Prostate gland (tissue), 2 donors: ENCODE data around the gene RASGRP1.

Source experiments
- POLR2A ChIP-seq: fragments of 450-650 bp; IDR thresholded peaks from one replicate; pipeline ENCODE4 v1.6.1; 2016; ENCODE audit warnings: antibody characterized with exemption, mild to moderate bottlenecking
- TF ChIP-seq, protein P1 (sequence below), 4 experiments: fragments of 200-600 bp in 2 of 4; fragments of 450-650 bp in 2 of 4; sonication (generic) in 2 of 4; IDR thresholded peaks; 1 replicate in 3 of 4; 2 replicates in 1 of 4; pipeline ENCODE4 v1.5.1; 2016 to 2019; ENCODE audit warnings: antibody characterized with exemption in 4 of 4, mild to moderate bottlenecking in 2 of 4, moderate library complexity in 2 of 4

- no peak for TF ChIP-seq POLR2A
- TF ChIP-seq, protein P1, sequence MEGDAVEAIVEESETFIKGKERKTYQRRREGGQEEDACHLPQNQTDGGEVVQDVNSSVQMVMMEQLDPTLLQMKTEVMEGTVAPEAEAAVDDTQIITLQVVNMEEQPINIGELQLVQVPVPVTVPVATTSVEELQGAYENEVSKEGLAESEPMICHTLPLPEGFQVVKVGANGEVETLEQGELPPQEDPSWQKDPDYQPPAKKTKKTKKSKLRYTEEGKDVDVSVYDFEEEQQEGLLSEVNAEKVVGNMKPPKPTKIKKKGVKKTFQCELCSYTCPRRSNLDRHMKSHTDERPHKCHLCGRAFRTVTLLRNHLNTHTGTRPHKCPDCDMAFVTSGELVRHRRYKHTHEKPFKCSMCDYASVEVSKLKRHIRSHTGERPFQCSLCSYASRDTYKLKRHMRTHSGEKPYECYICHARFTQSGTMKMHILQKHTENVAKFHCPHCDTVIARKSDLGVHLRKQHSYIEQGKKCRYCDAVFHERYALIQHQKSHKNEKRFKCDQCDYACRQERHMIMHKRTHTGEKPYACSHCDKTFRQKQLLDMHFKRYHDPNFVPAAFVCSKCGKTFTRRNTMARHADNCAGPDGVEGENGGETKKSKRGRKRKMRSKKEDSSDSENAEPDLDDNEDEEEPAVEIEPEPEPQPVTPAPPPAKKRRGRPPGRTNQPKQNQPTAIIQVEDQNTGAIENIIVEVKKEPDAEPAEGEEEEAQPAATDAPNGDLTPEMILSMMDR (IDR thresholded peaks at IDR 0.05): no peak
These were observed 57.0 kb downstream of the RASGRP1 start for GRCh38 chr15:38507570-38507969.
